ENCODE measurements around the gene ACSM3.

DNA sequence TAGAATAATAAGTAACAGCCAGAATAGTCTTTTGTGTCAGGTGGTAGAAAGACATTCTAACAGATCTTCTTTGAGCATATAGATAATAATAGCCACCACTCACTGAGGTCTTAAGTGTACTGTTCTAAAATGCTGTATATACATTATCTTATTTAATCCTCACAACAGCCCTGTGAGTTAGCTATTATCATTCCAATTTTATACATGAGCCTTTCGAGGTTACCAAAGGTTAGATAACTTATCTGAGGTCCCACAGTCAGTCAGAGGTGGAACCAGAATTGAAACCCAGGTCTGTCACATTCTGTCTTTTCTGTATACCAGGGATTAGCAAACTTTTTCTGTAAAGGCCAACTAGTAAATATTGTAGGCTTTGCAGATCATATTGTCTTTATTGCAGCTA is 65.7 kb downstream of the ACSM3 start:
- TF ChIP-seq, protein P1, sequence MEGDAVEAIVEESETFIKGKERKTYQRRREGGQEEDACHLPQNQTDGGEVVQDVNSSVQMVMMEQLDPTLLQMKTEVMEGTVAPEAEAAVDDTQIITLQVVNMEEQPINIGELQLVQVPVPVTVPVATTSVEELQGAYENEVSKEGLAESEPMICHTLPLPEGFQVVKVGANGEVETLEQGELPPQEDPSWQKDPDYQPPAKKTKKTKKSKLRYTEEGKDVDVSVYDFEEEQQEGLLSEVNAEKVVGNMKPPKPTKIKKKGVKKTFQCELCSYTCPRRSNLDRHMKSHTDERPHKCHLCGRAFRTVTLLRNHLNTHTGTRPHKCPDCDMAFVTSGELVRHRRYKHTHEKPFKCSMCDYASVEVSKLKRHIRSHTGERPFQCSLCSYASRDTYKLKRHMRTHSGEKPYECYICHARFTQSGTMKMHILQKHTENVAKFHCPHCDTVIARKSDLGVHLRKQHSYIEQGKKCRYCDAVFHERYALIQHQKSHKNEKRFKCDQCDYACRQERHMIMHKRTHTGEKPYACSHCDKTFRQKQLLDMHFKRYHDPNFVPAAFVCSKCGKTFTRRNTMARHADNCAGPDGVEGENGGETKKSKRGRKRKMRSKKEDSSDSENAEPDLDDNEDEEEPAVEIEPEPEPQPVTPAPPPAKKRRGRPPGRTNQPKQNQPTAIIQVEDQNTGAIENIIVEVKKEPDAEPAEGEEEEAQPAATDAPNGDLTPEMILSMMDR (IDR thresholded peaks at IDR 0.05; ENCODE audit: low read depth, low read length): no peak
- no peak for TF ChIP-seq EZH2phosphoT487 (IDR thresholded peaks at IDR 0.05; ENCODE audit: low read depth)
